LNCAP (cell line): ENCODE measurements around the gene NPFFR1.

Experiments
- CTCF ChIP-seq: fragments of 450-650 bp; IDR thresholded peaks from 2 replicates; pipeline ENCODE4 v1.5.1; 2017; ENCODE audit warnings: mild to moderate bottlenecking

NPFFR1 gene

GRCh38 chr10:70206762-70207161 is 77.0 kb downstream of the NPFFR1 start:
- no peak for TF ChIP-seq CTCF

GRCh38 chr10:70201105-70201504 is 82.7 kb downstream of the NPFFR1 start:
- TF ChIP-seq CTCF, result no peak

- TF ChIP-seq CTCF, result no peak
Measured at GRCh38 chr10:70198696-70199466, 84.9 kb downstream of the NPFFR1 start.
